HFFc6 (cell line): Measurements from ENCODE around the gene KLK12. TPM values are rescaled to one million over a fixed set of nuclear protein-coding genes. Genes with fewer than 3 reads are reported as not detected.

Source experiments
- DNase-seq: peaks from one replicate; pipeline ENCODE4 v3.0.0-alpha.2; 2018
- H3K27ac Mint-ChIP-seq: 2 replicates; pipeline ENCODE4 v1.8.0; 2020; ENCODE audit warnings: mild to moderate bottlenecking, mixed read lengths
- H3K27me3 Mint-ChIP-seq: 2 replicates; pipeline ENCODE4 v1.8.0; 2021; ENCODE audit warnings: mild to moderate bottlenecking, moderate library complexity, mixed read lengths; ENCODE audit not compliant: insufficient read depth
- H3K36me3 Mint-ChIP-seq: 2 replicates; pipeline ENCODE4 v1.8.0; 2021; ENCODE audit warnings: low read depth, mixed read lengths
- H3K4me1 Mint-ChIP-seq: 2 replicates; pipeline ENCODE4 v1.8.0; 2020; ENCODE audit warnings: low read depth, mixed read lengths
- H3K4me3 Mint-ChIP-seq: 2 replicates; pipeline ENCODE4 v1.8.0; 2020; ENCODE audit warnings: mild to moderate bottlenecking, moderate library complexity, mixed read lengths
- H3K9me3 Mint-ChIP-seq: 2 replicates; pipeline ENCODE4 v1.8.0; 2020; ENCODE audit warnings: mild to moderate bottlenecking, mixed read lengths
- total RNA-seq, 6 experiments: library from RNA; stranded (reverse); fragmentation: NEBNext Ultra II Directional; extraction: Animal tissue kit (Norgen Biotek cat#: 25700); gene quantifications; 2 replicates in 1 of 6; 3 replicates in 5 of 6; pipeline ENCODE4 v1.2.3, GENCODE V29; 2021
- TF ChIP-seq, protein P1 (sequence below): fragments of 200-600 bp; sonication (generic); IDR thresholded peaks from 2 replicates; pipeline ENCODE4 v1.5.0; 2021; ENCODE audit warnings: antibody characterized with exemption, mild to moderate bottlenecking

Gene KLK12
- total RNA-seq, 6 experiments from 2014 or later, result not detected

DNA sequence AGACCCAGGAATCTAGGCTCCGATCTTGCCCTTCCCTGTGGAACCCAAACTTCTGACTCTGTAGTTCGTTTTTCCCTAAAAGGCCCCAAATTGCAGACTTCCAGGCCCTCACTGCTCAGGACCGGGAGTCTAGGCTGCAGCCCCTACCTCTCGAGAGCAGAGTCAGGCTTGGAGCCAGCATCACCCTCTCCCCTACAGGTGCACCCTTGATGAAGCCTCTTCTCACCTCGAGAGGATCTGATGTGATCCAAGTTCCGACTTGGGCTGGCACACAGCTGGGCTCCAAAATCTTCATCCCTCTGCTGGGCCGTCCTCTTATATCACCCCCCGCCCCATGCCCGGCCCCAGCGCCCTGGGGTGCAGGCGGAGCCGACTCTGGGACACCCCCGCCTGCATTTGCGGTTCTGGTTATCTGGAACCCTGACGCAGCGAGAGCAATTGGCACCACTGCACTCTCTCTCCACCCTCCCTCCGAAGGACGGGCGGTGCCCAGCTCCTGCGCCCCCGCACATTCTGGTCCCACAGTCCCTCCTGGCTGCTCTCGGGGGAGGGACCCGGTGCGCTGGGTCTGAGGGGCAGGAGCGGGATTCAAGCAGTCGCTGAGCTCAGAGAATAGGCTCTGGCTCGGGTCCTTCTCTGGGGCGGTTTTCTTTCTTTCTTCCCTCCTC is 51.0 kb downstream of the KLK12 start, which contains the start of gene KLK7:
KLK7 (minus strand) TSS at position 293 of the 668 bp plus-strand sequence. CDS start 1,518 bp downstream, outside the sequence.
- no peak for DNase-seq
- TF ChIP-seq, protein P1, sequence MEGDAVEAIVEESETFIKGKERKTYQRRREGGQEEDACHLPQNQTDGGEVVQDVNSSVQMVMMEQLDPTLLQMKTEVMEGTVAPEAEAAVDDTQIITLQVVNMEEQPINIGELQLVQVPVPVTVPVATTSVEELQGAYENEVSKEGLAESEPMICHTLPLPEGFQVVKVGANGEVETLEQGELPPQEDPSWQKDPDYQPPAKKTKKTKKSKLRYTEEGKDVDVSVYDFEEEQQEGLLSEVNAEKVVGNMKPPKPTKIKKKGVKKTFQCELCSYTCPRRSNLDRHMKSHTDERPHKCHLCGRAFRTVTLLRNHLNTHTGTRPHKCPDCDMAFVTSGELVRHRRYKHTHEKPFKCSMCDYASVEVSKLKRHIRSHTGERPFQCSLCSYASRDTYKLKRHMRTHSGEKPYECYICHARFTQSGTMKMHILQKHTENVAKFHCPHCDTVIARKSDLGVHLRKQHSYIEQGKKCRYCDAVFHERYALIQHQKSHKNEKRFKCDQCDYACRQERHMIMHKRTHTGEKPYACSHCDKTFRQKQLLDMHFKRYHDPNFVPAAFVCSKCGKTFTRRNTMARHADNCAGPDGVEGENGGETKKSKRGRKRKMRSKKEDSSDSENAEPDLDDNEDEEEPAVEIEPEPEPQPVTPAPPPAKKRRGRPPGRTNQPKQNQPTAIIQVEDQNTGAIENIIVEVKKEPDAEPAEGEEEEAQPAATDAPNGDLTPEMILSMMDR, result no peak
- Mint-ChIP-seq H3K36me3 (peaks cover 4% of the 10 kb centered on the region; the same call in 1 of the 2 replicates), H3K4me1 (no peaks in the 10 kb centered on the region), H3K4me3 (no peak within 1 kb of the TSS), H3K27me3 (peaks cover 3% of the 10 kb centered on the region; the same call in 1 of the 2 replicates), H3K27ac (no peak within 1 kb of the TSS), H3K9me3 (peaks cover 27% of the 10 kb centered on the region)

- no peaks in the 10 kb centered on the region for H3K4me1 Mint-ChIP-seq
- no peak overlapping the region for H3K27ac Mint-ChIP-seq
- H3K36me3 Mint-ChIP-seq, result peaks cover 4% of the 10 kb centered on the region; the same call in 1 of the 2 replicates
- no peak overlapping the region for H3K4me3 Mint-ChIP-seq
- no peak for DNase-seq
- H3K9me3 Mint-ChIP-seq, result peaks cover 20% of the 10 kb centered on the region
- TF ChIP-seq, protein P1, result no peak
- peaks cover 3% of the 10 kb centered on the region; the same call in 1 of the 2 replicates for H3K27me3 Mint-ChIP-seq
These were observed 52.6 kb downstream of the KLK12 start for GRCh38 chr19:50982186-50982585.

GRCh38 chr19:50981587-50982146 is 53.1 kb downstream of the KLK12 start:
- DNase-seq, result no peak
- Mint-ChIP-seq H3K27me3 (peaks cover 3% of the 10 kb centered on the region; the same call in 1 of the 2 replicates), H3K9me3 (peaks cover 20% of the 10 kb centered on the region), H3K4me3 (no peak overlapping the region), H3K4me1 (no peaks in the 10 kb centered on the region), H3K27ac (no peak overlapping the region), H3K36me3 (peaks cover 4% of the 10 kb centered on the region; the same call in 1 of the 2 replicates)
- TF ChIP-seq, protein P1, result no peak

GRCh38 chr19:50980208-50980607 is 54.6 kb downstream of the KLK12 start:
- Mint-ChIP-seq H3K4me3 (no peak overlapping the region), H3K4me1 (no peaks in the 10 kb centered on the region), H3K9me3 (peaks cover 14% of the 10 kb centered on the region), H3K27me3 (peaks cover 3% of the 10 kb centered on the region; the same call in 1 of the 2 replicates), H3K27ac (no peak overlapping the region), H3K36me3 (peaks cover 4% of the 10 kb centered on the region; the same call in 1 of the 2 replicates)
- TF ChIP-seq, protein P1, result no peak
- no peak for DNase-seq

- peaks cover 3% of the 10 kb centered on the region; the same call in 1 of the 2 replicates for H3K27me3 Mint-ChIP-seq
- no peaks in the 10 kb centered on the region for H3K4me1 Mint-ChIP-seq
- peaks cover 4% of the 10 kb centered on the region; the same call in 1 of the 2 replicates for H3K36me3 Mint-ChIP-seq
- peaks cover 14% of the 10 kb centered on the region for H3K9me3 Mint-ChIP-seq
- H3K27ac Mint-ChIP-seq, result no peak overlapping the region
- no peak overlapping the region for H3K4me3 Mint-ChIP-seq
- no peak for DNase-seq
- TF ChIP-seq, protein P1, result no peak
These were observed 55.0 kb downstream of the KLK12 start for GRCh38 chr19:50979758-50980157.

Other genes starting within 250 kb of the KLK12 start
- gene ACP4, start 244.6 kb downstream of the KLK12 start, total RNA-seq, result not detected
- gene KLK1, start 211.2 kb downstream of the KLK12 start, total RNA-seq, result not detected
- gene KLK15, start 201.4 kb downstream of the KLK12 start, total RNA-seq, result not detected
- gene KLK3, start 180.1 kb downstream of the KLK12 start, total RNA-seq, result not detected
- gene KLK2, start 161.6 kb downstream of the KLK12 start, total RNA-seq, result not detected
- gene KLK4, start 123.6 kb downstream of the KLK12 start, total RNA-seq, result not detected
- not detected for gene KLK5, start 82.0 kb downstream of the KLK12 start, total RNA-seq
- not detected for gene KLK6, start 65.4 kb downstream of the KLK12 start, total RNA-seq
- gene KLK7, start 51.1 kb downstream of the KLK12 start, total RNA-seq, result not detected
- gene KLK8, start 33.4 kb downstream of the KLK12 start, total RNA-seq, result not detected
- not detected for gene KLK10, start 15.3 kb downstream of the KLK12 start, total RNA-seq
- gene KLK11, start 8.4 kb downstream of the KLK12 start, total RNA-seq, result not detected
- gene KLK13, start 30.1 kb upstream of the KLK12 start, total RNA-seq, result not detected
- gene KLK14, start 47.9 kb upstream of the KLK12 start, total RNA-seq, result under 1 TPM in 1 of 6 experiments, not detected in 5; 0.23 TPM
- 1 to 10 TPM; 5.0 to 8.9 (median 5.9) TPM for gene CTU1, start 73.4 kb upstream of the KLK12 start, total RNA-seq
- not detected for gene SIGLEC9, start 89.9 kb upstream of the KLK12 start, total RNA-seq
- not detected for gene SIGLEC7, start 107.3 kb upstream of the KLK12 start, total RNA-seq
- gene CD33, start 190.1 kb upstream of the KLK12 start, total RNA-seq, result not detected
- gene SIGLECL1, start 216.1 kb upstream of the KLK12 start, total RNA-seq, result not detected